HG03565 (cell line): ENCODE measurements around the gene FAM163A.

Experiments
- ATAC-seq: cut with Tn5 transposase; IDR thresholded peaks from one replicate; pipeline ENCODE4 v1.9.1; 2021; ENCODE audit warnings: mild to moderate bottlenecking, moderate library complexity; ENCODE audit not compliant: unreplicated experiment

Gene FAM163A

DNA sequence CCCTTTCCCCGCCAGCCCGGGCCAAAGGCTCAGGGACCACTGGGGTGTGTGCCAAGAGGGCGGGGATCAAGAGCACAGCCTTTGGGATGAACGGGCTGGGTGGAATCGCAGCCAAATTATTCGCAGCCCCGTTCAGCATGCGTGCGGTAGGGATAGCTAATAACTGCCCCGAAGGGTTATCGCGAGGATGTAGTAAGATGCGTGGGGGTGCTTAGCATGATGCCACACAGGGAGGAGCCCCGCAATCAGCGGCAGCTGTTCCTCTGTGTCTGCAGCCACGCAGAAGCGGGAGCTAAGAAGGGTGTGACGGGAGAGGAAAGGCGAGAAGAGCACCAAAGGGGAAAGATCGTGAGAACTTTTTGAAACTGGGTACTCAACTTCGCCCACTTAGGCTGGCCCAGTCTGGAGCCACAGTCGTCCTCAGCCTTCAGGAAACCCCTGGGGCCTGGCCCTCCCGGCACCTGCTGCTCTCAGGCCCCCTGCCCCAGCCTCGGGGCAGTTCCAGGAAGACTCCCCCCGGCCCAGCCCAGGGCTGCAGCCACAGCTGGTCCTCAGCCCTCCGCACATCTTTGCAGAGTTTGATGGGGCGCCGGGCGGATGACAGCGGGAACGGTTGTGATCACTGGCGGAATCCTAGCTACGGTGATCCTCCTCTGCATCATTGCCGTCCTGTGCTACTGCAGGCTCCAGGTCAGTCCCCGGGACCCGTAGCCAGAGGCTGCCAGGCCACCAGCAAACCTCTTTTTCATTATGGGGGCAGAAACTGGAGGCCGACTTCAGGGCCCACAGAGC lies 69.6 kb downstream of the FAM163A start:
- no peak for ATAC-seq

DNA sequence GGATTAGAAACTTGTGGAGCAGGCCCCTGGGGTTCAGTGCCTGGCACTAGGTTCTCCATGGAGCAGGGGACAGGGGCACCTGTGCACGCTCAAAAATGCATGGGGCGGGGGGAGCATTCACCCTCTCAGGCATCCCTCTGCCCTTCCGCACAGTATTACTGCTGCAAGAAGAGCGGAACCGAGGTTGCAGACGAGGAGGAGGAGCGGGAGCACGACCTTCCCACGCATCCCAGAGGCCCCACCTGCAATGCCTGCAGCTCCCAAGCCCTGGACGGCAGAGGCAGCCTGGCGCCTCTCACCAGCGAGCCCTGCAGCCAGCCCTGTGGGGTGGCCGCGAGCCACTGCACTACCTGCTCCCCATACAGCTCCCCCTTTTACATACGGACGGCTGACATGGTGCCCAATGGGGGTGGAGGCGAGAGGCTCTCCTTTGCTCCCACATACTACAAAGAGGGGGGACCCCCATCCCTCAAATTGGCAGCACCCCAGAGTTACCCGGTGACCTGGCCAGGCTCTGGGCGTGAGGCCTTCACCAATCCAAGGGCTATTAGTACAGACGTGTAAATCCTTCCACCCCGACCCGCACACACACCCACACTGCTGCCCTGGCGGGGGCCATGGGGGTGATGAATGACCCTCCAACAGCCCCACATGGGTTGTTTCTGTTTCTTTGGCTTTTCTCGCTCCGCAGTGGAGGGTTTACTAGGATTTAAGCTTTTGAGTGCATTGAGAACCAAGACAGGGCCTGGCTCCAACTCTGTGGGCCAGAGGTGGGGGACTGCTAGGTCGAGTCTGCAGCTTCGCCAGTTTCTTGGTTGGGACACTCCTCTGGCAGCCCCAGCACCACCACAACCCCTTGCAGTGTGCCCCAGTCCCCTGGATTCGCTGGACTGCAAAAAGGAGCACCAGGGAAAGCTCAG lies 70.8 kb downstream of the FAM163A start:
- ATAC-seq, result no peak

DNA sequence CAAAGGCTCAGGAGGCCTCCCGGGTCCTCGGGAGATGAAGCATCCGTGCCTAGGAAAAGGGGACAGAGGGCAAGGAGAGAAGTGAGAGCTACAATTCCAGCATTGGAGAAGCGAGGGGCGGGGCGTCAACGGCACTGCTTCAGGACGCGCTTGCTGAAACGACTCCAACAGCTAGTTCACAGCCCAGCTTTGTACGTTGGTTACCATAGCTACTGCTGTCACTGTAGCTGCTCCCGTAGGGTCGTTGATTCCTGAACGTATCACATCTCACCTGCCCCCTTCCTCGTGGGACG lies 71.4 kb downstream of the FAM163A start:
- no peak for ATAC-seq

DNA sequence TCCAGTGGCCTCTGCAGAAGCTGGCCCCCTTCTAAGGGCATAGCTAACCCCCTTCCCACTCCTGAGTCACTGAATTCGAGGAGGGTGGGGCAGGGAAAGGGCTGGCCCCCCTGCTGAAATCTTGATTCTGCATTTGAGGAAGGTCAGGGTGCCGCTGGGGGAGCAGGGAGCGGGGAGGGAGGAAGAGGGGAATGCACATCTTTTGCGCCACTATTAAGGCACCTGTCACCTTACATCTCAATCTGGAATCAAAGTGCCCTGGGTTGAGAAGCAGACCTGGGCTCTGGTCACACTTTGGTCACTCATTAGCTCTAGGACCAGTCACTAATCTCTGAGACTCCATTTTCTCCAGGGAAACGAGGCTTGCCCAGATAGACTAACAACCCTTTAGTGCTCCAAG lies 72.5 kb downstream of the FAM163A start:
- no peak for ATAC-seq

DNA sequence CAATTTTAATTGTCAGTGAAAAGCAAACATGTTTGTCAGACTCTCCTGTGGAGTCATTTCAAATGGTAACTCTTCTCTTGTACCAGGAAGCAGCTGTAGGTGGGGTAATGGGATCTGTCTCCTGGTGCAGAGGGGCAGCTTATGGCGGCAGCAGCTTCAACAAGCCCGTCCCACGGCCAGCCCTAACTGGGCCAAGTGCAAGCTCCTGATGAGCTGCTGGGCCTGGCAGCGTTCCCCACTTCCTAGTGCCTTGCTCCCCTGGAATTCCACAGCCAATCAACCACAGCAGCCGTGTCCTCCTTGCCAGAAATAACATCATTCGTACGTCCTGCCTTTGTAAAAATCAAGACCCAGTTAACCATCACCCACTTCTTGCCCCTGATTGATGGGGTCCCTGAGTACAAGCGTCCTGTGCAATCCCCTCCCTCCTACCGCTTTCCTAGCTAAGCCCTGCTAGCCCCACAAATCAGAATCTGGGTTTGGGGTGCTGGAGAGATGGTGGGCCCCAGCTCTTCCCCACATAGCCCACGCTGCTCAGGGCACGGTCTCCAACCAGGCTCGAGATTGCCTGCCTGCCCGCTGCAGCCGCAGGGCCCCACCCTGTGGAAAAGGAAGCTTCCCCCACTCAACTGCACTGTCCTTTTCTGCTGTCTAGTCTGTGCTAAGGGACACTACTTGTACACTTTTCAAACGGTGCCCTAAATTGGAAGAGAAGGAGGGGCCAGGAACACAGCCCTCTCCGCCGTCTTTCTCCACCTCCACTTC lies 73.3 kb downstream of the FAM163A start:
- no peak for ATAC-seq

DNA sequence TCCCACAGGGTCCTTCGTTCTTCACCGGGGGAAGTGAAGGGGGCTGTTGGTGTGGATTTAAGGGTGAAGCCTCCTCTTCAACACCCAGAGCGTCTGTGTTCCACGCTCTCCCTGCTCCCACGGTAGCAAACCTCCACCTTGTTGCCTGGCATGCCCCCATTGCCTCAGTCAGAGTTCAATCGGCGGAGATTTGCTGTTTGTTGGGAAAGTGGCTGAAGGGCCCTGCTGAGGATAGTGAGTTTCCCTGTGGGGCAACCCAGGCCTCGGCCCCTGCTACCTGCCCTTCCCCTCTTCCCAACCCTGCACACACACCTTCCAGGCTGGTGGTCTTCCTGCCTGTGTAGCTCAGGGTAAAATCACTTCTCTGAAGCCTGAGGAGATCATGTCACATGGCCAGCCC lies 74.0 kb downstream of the FAM163A start:
- no peak for ATAC-seq

DNA sequence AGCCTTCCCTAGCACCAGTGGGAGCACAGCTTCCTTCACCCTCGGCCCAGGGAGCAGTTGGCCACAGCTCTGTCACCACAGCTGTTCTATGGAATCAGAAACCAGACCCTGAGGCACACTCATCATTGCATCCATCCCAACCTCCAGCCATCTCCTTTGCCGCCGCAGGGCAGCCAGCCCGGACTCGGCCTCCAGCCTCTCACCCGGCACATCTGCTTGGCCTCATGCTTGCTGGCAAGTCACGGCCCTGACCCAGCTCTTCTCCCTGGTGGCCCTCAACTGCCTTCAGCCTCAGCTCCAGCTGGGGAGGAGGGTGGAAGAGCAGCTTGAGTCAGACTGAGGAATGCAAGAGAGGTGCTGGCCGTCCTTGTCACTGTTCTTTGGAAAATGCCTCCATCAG lies 74.7 kb downstream of the FAM163A start:
- no peak for ATAC-seq

DNA sequence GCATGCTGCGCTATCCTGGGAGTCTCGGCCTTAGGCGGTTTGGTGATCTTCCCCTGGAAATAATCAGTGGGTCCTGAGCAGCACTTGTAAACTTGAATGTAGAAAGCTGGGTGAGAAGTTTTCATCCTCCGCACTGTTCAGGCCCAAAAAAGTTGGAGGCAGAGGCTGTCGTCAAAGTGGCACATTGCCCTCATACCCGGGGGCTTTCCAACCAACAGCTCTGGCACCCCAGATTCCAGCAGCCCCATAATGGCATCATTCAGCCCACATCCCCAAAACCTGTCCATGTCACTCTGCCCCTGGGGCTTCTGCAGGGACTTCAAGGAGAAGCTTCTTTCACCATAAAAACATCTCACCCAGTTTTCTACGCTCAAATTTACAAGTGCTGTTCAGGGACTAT lies 75.2 kb downstream of the FAM163A start:
- ATAC-seq, result no peak

DNA sequence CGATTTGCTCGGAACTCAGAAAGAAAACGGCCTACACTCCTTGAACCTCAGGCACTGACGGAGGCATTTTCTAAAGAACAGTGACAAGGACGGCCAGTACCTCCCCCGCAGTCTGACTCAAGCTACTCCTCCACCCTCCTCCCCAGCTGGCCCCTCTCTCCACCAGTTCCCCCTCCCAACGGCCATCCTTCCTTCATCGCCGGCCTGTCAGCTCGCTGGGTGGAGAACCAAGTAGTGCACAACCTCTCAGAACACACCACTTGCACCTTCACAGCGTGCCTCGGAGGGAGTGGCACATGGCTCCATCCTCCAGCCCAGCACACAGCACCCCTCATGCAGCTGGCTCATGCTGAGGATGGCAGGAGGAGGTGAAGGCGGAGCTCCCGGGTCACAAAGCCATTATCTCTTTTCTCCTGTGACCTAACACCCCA lies 75.7 kb downstream of the FAM163A start:
- ATAC-seq, result no peak

DNA sequence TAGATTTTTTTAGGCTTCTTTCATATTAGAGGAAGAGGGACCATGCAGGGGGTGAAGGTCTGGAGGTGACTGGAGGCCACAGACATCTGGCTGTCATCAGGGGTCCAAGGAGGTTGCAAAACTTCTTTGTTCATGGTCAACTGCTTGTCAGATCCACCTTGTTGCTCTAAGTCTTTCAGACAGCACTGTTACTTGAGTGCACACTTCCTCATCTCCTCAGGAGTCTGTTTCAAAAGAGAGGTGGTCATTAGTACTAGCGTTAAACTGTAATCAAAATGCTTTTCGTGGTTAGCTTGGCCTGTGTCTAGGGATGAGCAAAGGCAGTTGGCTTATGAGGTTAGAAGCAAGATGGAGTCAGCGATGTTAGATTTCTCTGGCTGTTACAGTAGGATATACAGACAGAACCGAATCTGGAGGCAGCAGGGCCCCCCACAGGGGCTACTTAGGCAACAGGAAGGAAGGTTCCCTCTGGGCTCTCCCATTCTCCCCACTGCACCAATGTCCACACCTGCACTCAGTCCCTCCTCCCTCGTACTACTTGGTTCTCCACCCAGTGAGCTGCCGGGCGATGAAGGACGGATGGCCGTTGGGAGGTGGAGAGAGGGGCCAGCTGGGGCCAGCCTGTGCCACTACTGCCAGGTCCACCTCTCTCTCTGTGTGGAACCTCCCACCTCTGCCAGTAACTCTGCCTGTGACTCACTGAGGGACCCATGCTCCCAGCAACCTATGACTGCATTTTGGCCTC lies 77.3 kb downstream of the FAM163A start:
- no peak for ATAC-seq

DNA sequence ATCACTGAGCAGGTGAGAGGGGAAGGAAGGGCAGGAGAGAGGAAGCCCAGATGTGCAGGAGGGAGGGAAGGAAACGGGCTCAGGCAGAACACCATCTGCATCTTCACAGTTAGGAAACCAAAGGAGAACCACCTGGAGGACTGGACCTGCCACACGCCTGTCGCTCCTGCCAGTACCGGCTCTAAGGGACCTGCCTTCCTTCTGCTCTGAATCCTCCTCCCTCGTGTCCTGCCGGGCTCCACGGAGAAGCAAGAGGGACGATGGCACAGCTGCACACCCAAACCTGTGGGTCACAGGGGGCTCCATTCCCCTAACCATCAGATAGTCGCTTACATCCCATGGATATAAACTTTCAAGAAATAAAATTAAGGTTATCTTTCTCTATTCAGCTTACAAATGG lies 78.4 kb downstream of the FAM163A start:
- no peak for ATAC-seq

DNA sequence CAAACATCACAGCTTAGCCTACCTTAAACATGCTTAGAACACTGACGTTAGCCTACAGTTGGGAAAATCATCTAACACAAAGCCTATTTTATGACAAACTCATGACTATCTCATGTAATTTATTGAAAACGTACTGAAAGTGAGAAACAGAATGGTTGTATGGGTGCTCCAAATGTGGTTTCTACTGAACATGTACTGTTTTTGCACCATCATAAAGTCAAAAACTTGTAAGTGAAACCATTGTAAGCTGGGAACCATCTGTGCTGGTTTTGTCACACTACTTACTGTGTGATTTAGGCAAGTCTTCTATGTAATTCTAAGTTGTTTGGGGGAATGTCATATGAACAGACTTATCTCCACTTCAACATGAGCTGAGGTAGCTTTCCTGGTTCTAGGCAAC lies 79.0 kb downstream of the FAM163A start:
- ATAC-seq, result no peak

DNA sequence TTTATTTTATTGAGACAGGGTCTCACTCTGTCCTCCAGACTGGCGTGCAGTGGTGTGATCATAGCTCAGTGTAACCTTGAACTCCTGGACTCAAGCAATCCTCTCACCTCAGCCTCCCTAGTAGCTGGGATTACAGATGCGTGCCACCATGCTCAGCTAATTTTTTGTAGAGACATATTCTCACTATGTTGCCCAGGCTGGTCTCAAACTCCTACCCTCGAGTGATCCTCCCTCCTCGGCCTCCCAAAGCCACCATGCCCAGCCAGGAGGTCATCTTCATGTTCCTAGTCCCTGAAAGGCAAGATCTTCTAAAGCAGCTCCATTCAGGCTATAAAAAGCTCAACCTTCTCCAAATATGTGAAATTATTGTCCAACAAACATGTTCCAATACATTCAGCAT lies 80.6 kb downstream of the FAM163A start:
- no peak for ATAC-seq

DNA sequence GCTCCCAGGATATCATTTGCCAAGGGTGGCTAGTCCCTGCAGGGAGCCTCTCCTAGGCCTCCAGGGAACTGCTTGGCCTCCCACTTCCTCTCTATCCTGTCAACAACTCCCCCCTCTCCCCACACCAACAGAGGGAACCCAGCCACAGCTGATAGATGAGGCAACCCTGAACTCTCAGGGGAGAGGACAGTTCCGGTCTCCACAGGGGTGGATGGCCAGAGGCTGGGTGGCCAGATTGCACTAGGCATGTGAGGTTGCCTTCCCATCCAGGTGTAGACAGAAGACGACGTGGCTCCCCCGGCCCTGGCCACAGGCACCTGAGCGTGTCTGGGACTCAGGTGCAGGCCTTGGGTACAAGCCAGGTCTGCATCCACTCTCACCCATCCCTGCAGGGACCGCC lies 81.2 kb downstream of the FAM163A start:
- no peak for ATAC-seq

DNA sequence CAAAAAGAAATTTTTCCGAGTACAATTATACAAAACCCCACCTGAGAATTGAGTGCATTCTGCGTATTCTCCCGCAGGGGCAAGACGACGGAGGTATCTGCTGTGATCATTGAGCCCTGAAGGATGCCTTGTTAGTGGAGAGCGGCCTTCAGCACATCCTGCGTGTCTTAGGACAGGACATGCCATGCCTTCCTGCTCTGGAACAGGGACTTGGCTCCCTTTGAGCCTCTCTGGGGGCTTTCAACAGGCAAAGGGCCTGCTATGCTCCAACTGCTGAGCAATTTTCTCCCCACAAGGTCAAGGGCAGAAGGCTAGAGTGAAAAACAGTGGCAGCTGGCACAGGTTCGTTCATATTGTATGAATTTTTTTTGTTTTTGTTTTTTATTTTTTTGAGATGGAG lies 82.1 kb downstream of the FAM163A start:
- ATAC-seq, result no peak

DNA sequence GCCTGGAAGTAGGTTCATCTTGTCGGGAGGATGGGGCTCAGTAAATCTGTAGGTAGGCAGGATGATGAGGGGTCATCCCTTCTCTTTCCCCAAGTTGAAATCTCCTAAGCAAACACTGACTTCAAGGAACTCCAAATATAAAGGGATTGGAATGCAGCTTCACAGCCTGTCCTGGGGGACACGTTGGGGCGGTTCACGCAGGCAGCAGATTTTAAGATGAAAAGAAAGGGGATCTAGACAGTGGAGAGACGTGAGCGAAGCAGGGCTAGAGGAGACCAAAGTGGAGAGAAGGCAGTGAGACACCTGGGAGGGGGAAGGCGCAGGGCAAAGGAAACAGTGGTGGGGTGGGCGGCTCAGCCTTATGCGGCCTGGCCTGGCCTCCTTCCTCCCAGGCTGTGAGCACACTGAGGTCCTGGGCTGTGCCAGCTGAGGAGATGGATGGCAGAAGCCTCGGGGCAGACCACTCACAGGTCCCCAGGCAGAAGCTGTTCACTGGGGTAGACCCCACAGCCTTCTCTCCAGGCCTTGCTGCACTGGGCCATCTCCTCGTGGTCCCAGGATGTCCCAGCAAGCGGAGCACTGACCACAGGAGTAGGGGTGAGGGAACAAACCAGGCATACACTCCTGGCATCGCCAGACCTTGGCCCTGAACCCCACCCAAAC lies 82.8 kb downstream of the FAM163A start:
- no peak for ATAC-seq

DNA sequence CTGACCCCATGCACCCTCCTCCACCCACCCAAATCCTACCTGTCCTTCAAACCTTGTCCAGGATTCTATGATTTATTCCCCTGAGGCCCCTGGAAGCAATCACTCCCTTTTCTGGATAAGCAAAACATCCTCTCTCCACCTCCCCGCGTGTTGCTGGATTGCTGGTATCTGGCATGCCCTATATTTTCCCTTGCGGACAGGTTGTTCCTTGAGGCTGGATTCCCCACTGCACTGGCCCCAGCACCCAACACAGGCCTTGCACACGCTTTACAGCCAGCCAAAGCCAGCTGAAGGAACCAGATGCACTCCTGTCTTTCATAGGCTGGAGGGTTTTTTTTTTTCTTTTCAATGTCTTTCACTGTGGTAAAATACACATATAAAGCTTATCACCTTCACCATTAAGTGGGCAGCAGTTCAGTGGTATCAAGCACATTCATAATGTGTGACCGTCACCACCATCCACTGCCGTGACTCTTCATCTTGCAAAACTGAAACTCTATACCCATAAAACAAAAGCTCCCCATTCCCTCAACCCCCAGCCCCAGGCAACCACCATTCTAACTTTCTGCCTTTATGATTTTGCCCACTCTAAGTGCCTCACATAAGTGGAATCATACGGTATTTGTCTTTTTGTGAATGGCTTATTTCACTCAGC lies 83.7 kb downstream of the FAM163A start:
- no peak for ATAC-seq

DNA sequence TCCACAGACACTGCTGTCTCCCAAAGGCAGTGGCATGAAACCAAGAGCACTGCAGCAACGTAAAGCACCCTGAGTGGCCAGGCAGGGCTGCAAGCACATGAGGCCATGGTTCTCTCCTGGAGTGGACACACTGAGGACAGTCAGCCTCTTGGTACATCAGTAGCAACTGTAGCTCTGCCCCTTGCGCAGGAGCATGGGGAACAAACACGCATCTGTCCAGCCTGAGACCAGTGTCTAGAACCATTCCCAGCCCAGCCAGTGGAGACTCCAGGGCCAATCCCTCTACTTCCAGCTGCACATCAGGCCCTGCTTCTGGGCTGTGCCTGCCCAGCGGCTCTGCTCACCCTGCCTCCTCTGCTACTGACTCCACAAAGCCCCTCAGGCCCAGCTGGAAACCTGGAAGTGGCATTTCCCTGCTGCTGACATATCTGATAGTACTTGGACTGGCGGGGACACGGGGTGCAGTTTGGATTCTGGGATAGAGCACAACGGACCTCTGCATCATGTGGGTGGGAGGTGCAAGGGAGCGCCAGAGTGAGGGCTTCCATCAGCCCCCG lies 85.5 kb downstream of the FAM163A start:
- no peak for ATAC-seq

DNA sequence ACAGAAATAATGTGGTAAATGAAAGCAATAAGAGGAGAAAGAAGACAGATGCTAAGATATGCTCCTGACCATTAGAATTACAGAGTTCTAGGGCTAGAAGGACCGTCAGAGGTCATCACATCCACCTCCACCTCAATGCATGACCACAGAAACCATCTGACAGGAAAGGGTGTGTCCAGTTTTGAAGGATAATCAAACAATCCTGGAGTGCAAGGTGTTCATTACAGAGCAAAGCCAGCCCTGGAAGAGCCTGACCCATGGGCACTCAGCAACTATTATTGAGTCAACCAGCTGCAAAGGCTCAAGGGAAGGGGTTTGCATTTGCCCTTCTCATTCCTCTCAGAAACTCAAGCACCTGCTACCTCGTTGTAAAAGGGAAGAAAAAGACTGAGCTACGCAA lies 88.1 kb downstream of the FAM163A start:
- ATAC-seq, result no peak
